ENCODE measurements around the gene EHF. TPM values are rescaled to one million over a fixed set of nuclear protein-coding genes. Genes with fewer than 3 reads are reported as not detected.

EHF gene
- total RNA-seq, 1 donor from 2014 or later: not detected

DNA sequence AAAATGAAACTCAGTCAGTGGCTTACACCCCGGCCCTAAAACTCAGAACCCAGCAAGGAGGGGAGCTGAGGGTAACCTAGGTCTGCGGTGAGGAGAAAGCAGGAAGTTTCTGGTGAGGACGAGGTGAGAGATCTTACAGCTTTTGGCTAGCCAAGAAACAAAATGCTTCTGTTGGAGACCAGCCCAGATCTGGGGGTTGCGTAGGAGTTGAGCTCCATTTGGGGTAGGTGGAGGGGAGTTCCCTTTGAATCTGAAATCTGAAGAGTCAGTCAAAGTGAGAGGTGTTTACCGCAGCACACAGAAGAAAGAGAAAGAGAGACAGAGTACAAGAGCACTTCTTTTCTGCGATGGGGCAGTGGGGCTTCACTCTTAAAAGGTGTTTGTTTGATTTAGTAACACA, 29.6 kb downstream of the EHF start:
- no peaks in the 10 kb centered on the region for H3K27me3 ChIP-seq
- no peaks in the 10 kb centered on the region for H3K9me3 ChIP-seq
- H3K36me3 ChIP-seq: no peaks in the 10 kb centered on the region
- TF ChIP-seq, protein P1, sequence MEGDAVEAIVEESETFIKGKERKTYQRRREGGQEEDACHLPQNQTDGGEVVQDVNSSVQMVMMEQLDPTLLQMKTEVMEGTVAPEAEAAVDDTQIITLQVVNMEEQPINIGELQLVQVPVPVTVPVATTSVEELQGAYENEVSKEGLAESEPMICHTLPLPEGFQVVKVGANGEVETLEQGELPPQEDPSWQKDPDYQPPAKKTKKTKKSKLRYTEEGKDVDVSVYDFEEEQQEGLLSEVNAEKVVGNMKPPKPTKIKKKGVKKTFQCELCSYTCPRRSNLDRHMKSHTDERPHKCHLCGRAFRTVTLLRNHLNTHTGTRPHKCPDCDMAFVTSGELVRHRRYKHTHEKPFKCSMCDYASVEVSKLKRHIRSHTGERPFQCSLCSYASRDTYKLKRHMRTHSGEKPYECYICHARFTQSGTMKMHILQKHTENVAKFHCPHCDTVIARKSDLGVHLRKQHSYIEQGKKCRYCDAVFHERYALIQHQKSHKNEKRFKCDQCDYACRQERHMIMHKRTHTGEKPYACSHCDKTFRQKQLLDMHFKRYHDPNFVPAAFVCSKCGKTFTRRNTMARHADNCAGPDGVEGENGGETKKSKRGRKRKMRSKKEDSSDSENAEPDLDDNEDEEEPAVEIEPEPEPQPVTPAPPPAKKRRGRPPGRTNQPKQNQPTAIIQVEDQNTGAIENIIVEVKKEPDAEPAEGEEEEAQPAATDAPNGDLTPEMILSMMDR (IDR thresholded peaks at IDR 0.05): no peak
- H3K4me1 ChIP-seq: no peaks in the 10 kb centered on the region
- intact Hi-C loops (cut with DNase I): no loop called here
- DNase-seq (ENCODE audit: low spot score in 2 of 2): no peak
- H3K27ac ChIP-seq: no peak overlapping the region
- H3K4me3 ChIP-seq: no peak overlapping the region

DNA sequence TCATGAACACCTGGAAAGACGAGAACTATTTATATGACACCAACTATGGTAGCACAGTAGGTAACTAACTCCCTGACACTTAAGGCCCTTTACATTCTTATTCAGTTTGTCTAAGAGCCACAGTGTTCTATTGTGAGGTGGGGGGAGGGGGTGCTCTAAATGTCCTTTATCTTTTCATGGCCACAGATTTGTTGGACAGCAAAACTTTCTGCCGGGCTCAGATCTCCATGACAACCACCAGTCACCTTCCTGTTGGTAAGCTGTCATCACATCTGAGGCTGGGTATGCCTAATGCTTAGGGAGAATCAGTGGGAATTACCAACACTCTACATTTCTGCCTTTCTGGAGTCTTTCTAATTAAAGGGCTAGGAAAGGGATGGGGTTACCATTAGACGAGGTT, 30.7 kb downstream of the EHF start:
- Histone ChIP-seq H3K4me3 (no peak overlapping the region), H3K4me1 (no peaks in the 10 kb centered on the region), H3K27ac (no peak overlapping the region), H3K9me3 (no peaks in the 10 kb centered on the region), H3K27me3 (no peaks in the 10 kb centered on the region), H3K36me3 (no peaks in the 10 kb centered on the region)
- intact Hi-C loops (cut with DNase I): no loop called here
- DNase-seq (ENCODE audit: low spot score in 2 of 2): no peak
- TF ChIP-seq, protein P1 (IDR thresholded peaks at IDR 0.05): no peak

DNA sequence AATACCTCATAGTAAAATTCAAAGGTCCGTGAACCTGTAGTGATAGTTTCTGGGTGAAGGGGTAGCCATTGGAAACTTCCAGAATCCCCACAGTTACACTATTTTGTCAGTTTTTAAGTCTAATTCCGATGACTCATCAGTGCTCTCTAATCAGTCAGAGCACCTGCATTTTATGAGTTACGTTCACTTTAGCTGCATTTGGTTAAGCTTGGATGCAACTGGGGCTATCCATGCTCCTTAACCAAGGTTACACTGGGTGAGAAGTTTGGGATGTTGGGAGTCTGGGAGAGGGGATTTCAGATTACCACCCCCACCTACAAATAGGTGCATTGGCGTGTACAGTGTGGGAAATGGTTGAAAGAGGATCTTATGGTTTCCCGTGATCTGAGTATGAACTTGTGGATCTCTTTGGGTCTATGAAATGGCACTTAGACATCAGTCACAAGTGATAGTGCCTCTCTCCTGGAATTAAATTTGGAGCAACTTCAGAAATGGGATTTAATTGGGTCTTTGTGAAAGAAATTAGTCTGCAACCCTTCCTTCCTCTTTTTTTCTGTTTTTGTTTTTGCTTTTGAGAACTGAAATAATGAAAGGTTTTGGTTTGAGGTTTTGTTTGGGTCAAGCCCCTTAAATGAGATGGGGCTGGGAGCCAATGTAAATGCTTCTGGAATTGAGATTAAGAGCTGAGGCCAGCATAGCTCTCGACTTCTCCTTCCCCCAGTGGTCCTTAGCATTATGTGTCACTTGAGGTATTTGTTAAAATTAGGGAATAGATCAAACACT, 31.5 kb downstream of the EHF start:
- Histone ChIP-seq H3K27ac (no peak overlapping the region), H3K4me1 (no peaks in the 10 kb centered on the region), H3K36me3 (no peaks in the 10 kb centered on the region), H3K9me3 (no peaks in the 10 kb centered on the region), H3K4me3 (no peak overlapping the region), H3K27me3 (no peaks in the 10 kb centered on the region)
- TF ChIP-seq, protein P1 (IDR thresholded peaks at IDR 0.05): no peak
- intact Hi-C loops (cut with DNase I): no loop called here
- no peak for DNase-seq (ENCODE audit: low spot score in 2 of 2)

DNA sequence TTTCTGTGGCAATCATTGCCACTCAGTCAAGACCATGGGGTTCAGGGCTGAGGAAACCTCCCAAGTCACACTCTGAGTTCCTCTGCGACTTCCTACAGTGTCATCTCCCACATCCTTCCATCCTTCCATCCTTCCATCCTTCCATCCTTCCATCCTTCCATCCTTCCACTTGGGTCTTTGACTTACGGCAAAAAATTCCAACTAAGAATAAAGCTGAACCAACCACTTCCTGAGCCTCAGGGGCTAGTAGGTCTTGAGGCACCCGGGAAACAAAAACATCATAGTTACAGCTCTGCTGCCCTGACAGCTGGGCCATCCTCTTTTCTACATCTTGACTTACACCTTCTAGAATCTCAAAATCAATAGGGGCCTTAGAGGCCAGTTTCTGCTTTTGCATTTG, 32.1 kb downstream of the EHF start:
- no peaks in the 10 kb centered on the region for H3K36me3 ChIP-seq
- intact Hi-C loops (cut with DNase I): no loop called here
- no peaks in the 10 kb centered on the region for H3K9me3 ChIP-seq
- no peak for DNase-seq (ENCODE audit: low spot score in 2 of 2)
- no peak overlapping the region for H3K4me3 ChIP-seq
- H3K4me1 ChIP-seq: no peaks in the 10 kb centered on the region
- no peaks in the 10 kb centered on the region for H3K27me3 ChIP-seq
- TF ChIP-seq, protein P1 (IDR thresholded peaks at IDR 0.05): no peak
- no peak overlapping the region for H3K27ac ChIP-seq

GRCh38 chr11:34653851-34654482, 33.1 kb downstream of the EHF start:
- no peak overlapping the region for H3K27ac ChIP-seq
- no peaks in the 10 kb centered on the region for H3K27me3 ChIP-seq
- TF ChIP-seq, protein P1 (IDR thresholded peaks at IDR 0.05): no peak
- no peaks in the 10 kb centered on the region for H3K4me1 ChIP-seq
- no peak overlapping the region for H3K4me3 ChIP-seq
- no peak for DNase-seq (ENCODE audit: low spot score in 2 of 2)
- intact Hi-C loops (cut with DNase I): no loop called here
- H3K9me3 ChIP-seq: no peaks in the 10 kb centered on the region
- no peaks in the 10 kb centered on the region for H3K36me3 ChIP-seq
